GM18867 (cell line): ENCODE results near the gene SLC25A28.
A peak's percentile ranks its signal among the peaks of the same experiment; 100 is the strongest.
"Not testable (repeated sequence)": the region's sequence is repeated elsewhere in the genome, so short reads cannot be mapped to it uniquely, and the experiment has no call there.

Source experiments
- ATAC-seq: cut with Tn5 transposase; IDR thresholded peaks from one replicate; pipeline ENCODE4 v1.9.1; 2021; ENCODE audit warnings: mild to moderate bottlenecking, moderate library complexity; ENCODE audit not compliant: unreplicated experiment

The SLC25A28 gene

GRCh38 chr10:99628923-99629624, 8.8 kb upstream of the SLC25A28 start:
- no peak for ATAC-seq

DNA sequence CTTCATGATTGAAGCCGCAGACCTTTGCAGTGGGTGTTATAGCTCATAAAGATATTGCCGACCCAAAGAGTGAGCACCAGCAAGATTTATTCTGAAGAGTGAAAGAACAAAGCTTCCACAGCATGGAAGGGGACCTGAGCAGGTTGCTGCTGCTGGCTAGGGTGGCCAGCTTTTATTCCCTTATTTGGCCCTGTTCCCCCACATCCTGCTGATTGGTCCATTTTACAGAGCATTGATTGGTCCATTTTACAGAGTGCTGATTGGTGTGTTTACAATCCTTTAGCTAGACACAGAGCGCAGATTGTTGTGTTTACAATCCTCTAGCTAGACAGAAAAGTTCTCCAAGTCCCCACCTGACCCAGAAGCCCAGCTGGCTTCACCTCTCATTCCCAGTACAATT, 4.9 kb upstream of the SLC25A28 start:
- not testable (repeated sequence) for ATAC-seq

GRCh38 chr10:99623919-99624318, 3.7 kb upstream of the SLC25A28 start:
- ATAC-seq, result no peak

- no peak for ATAC-seq
These were observed 1.4 kb upstream of the SLC25A28 start for GRCh38 chr10:99621454-99622251.

DNA sequence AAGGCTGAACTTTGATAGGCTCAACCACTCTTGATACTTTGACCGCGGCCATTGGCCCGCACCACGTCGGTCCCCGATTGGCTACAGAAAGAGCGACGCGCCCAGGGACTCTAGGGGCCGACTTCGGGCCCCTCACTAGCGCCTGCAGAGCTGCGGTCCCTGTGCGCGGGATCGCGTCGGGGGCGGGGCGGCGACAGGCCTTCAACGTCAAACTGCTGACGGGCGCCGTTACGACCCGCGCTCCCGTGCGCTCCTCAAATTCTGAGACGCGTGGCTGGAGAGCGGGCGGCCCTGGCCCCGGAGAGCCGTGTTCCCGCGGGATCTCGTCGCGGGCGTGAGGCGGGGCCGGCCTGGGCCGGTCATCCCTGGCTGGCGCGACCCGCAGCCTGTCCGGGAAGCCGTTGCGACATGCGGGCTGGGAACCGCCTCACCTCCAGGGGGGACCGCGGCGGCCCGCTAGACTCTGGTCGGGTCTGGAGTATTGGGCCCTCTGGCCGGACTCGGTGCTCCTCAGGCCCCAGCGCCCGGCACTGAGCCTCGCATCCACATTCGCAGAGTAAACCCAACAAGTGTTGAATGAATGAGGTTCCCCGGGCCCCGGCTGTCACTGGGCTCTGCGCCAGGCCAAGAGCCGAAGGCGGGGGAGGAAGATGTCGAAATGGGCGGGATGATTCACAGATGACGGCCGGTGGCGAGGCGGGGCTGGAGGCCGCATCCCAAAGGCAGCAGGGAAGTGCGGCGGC, 643 bp upstream of the SLC25A28 start:
- ATAC-seq, result peak; percentile 82

DNA sequence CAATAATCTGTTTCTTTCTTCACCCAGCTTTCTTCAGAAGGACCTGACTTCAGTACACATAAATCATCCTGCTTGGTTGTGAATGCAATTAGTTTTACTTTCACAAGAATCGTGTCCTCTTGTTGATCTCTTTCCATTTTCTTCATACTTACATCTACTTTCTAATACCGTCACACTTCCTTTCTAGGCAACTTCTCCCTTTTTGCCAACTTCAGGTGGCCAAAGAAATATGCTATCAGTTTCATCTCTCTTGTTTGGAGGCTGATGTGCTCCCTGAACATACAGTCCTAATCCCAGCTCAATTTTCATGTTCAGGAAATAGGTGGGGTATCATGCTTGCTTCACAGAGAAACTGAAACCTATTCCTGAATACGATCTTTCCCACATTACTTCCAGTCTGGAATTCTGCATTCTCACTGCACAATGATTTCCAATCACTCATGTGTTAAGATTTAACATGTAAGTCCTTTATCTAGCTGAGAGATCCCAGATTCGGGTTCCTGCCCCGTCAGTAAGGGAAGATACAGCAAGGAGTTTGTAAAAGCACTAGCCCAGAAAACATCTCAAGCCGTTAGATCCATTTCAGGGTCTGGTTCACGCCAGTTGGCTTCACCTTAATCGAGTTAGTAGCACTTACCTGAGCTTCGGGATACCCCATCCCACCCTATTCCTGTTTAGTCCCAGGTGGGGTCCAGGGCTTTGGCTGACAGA, 994 bp downstream of the SLC25A28 start:
- no peak for ATAC-seq

- no peak for ATAC-seq
These were observed 2.5 kb downstream of the SLC25A28 start for GRCh38 chr10:99617696-99618095.

DNA sequence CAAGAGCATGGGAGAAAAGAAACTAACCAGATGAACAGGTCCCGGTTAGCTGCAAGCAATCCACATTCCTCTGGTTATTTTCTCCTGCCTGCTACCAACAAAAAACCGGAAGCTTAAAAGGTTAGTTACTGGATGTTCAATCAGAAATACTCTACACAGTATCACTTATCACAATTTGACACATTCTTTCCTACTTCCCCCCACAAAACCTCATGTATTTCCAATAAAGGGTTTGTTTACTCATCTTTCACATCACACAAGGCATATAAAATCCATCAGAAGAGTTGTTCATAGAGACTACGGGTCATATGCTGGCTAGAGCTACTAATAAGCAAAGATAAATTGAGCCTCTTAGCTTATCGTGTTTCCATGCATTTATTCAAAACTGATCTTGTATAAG, 4.8 kb downstream of the SLC25A28 start:
- ATAC-seq, result no peak

GRCh38 chr10:99612167-99612831, 7.9 kb downstream of the SLC25A28 start:
- ATAC-seq, result peak; percentile 49

GRCh38 chr10:99611326-99611725, 8.9 kb downstream of the SLC25A28 start:
- no peak for ATAC-seq

DNA sequence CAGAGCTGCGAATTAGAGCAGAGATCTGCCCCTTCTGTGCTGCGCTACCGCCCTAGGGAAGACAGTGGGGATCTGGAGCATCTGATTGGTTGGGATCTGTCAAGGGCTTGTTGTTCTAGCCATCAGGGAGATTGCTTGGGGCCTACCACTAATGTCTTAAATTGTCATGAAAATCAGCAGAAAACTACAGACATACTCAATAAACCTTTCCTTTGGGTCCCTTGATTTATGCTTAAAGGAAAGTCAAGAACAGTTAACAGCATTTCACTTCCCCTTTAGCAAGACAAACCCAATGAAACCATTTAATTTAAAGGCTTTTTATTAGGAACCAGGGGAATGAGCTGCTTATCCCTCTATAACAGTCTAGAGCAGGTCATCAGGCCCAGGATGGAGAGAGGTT, 10.0 kb downstream of the SLC25A28 start:
- no peak for ATAC-seq

- no peak for ATAC-seq
These were observed 11.1 kb downstream of the SLC25A28 start for GRCh38 chr10:99609186-99609585.

GRCh38 chr10:99605351-99605750, 14.9 kb downstream of the SLC25A28 start:
- no peak for ATAC-seq

- ATAC-seq, result no peak
These were observed 15.4 kb downstream of the SLC25A28 start for GRCh38 chr10:99604862-99605261.

GRCh38 chr10:99598781-99599509, 21.3 kb downstream of the SLC25A28 start:
- no peak for ATAC-seq

DNA sequence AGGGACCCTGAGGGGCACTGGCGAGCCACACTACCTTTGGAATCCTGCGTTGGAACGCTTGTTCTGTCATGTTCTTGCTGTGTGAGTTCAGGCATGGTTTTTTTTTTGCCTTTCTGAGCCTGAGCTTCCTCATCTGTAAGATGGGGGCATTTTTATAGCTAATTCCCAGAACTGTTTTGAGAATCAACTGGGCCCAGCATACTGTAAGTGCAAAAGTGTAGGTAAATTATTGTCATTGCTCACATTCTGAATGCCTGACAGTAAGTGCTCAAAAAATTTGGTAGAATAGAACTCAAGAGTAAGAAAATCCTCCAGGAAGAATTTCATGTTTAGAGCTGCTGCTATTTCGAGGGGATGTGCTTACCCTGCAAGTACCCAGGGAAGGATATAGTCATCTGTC, 22.2 kb downstream of the SLC25A28 start:
- ATAC-seq, result no peak

DNA sequence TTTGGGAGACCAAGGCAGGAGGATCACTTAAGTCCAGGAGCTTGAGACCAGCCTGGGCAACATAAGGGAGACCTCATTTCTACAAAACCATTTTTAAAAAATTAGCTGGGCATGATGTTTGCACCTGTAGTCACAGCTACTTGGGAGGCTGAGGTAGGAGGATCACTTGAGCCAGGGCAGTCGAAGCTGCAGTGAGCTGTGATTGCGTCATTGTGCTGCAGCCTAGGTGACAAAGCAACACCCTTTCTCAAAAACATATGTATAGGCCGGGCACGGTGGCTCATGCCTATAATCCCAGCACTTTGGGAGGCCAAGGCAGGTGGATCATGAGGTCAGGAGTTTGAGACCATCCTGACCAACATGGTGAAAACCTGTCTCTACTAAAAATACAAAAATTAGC, 23.5 kb downstream of the SLC25A28 start:
- ATAC-seq, result not testable (repeated sequence)

DNA sequence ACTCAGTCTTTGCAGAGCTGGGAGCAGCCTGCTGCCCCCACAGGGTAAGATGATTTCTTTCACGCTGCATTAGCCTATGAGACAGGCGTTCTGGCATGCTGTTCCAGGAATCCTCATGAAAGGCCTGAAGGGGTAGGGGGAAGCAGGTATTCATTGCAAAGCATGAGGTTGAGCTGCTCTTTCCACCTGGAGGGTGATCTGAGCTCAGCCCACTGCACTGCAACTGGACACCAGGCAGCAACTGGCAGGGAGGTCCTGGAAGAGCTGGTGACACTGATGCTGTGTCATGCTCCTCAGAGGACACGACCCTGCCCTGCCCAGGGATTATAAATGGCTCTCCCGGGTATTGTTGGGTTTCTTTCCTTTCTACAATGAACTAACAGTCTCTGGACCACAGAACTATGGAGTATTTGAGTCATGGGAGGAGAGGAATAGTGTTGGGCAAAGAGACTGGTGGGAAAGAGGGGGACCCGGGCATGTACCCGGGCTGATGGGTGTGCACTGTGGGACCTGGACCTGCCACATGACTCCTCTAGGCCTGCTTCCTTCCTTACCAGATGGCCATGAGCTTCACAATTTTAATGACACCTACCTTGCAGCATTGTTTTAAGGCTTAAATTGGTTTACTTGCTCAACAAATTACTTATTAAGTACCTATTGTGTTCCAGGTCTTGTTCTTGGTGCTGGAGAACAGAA, 24.3 kb downstream of the SLC25A28 start:
- no peak for ATAC-seq

DNA sequence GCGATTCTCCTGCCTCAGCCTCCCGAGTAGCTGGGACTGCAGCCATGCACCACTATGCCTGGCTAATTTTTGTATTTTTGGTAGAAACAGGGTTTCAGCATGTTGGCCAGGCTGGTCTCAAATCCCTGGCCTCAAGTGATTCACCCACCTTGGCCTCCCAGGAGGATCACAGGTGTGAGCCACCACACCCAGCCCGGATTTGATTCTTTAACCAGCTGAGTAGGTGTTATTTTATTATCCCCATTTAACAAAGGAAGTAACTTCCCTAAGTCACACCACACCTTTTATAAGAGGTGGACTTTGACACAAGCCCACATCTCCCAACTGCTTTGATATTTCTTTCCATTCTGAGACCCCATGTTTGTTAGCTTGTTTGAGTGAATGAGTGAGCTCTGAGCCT, 25.0 kb downstream of the SLC25A28 start:
- no peak for ATAC-seq
